H1 (cell line): Measurements from ENCODE around the gene GDAP2. TPM values are rescaled to one million over a fixed set of nuclear protein-coding genes. Genes with fewer than 3 reads are reported as not detected.

Source experiments
- GTF2F1 ChIP-seq: IDR thresholded peaks from 2 replicates; pipeline ENCODE4 v1.6.1; 2012; ENCODE audit warnings: low read depth, low read length, improper control_type of control experiment, borderline replicate concordance
- polyA plus RNA-seq, 7 experiments: library from polyadenylated mRNA; depleted of rRNA in 3 of 7; stranded (reverse) in 5 of 7; unstranded in 2 of 7; fragments of >200 nt in 5 of 7; fragments of 200-250 nt in 2 of 7; gene quantifications; 1 replicate in 5 of 7; 2 replicates in 1 of 7; 4 replicates in 1 of 7; pipeline versions ENCODE4 v1.2.1 to v1.2.3, GENCODE V29; 2011 to 2013; ENCODE audit warnings: missing spikeins in 2 of 7, mixed read lengths in 2 of 7
- total RNA-seq: library from RNA; stranded (reverse); fragmentation: NEBNext Ultra II Directional; extraction: Animal tissue kit (Norgen Biotek cat#: 25700); gene quantifications from 2 replicates; pipeline ENCODE4 v1.2.1, GENCODE V29; 2021

The GDAP2 gene
- total and polyA plus RNA-seq, 2 of the 8 experiments (the other 6 are each of a cell fraction or from before 2014, with no cell fraction given): 8.6 to 27.8 TPM

- TF ChIP-seq GTF2F1: no peak
Measured at GRCh38 chr1:117932576-117932975, 3.2 kb upstream of the GDAP2 start (continued).
